GM23248 (cell line): ENCODE measurements around the gene ARSA. TPM values are rescaled to one million over a fixed set of nuclear protein-coding genes. Genes with fewer than 3 reads are reported as not detected.

Experiments used
- DNase-seq: peaks from one replicate; pipeline ENCODE4 v3.0.0-alpha.2; 2015
- H2AFZ ChIP-seq: fragments of 200-600 bp; sonication (generic); 2 replicates; pipeline ENCODE4 v1.6.1; 2016; ENCODE audit warnings: antibody characterized with exemption
- H3F3A ChIP-seq: fragments of 200-600 bp; sonication (generic); 2 replicates; pipeline ENCODE4 v1.6.1; 2016; ENCODE audit warnings: mild to moderate bottlenecking, antibody characterized with exemption, mixed run types; ENCODE audit not compliant: insufficient read depth
- H3K27ac ChIP-seq: fragments of 200-600 bp; sonication (generic); 2 replicates; pipeline ENCODE4 v1.5.1; 2016; ENCODE audit warnings: mild to moderate bottlenecking
- H3K27me3 ChIP-seq: fragments of 200-600 bp; sonication (generic); replicated peaks from 2 replicates; pipeline ENCODE4 v1.6.1; 2016; ENCODE audit warnings: mild to moderate bottlenecking; ENCODE audit not compliant: insufficient read depth
- H3K36me3 ChIP-seq: fragments of 200-600 bp; sonication (generic); 2 replicates; pipeline ENCODE4 v1.6.1; 2016; ENCODE audit warnings: low read depth, mild to moderate bottlenecking
- H3K4me1 ChIP-seq: fragments of 200-600 bp; sonication (generic); 2 replicates; pipeline ENCODE4 v1.6.1; 2016; ENCODE audit warnings: mild to moderate bottlenecking; ENCODE audit not compliant: insufficient read depth
- H3K4me2 ChIP-seq: fragments of 200-600 bp; sonication (generic); one replicate; pipeline ENCODE4 v1.6.1; 2016; ENCODE audit warnings: mild to moderate bottlenecking; ENCODE audit not compliant: unreplicated experiment
- H3K4me3 ChIP-seq: fragments of 200-600 bp; sonication (generic); 2 replicates; pipeline ENCODE4 v1.5.1; 2016; ENCODE audit warnings: mild to moderate bottlenecking
- H3K79me2 ChIP-seq: fragments of 200-600 bp; sonication (generic); 2 replicates; pipeline ENCODE4 v1.6.1; 2016; ENCODE audit warnings: mild to moderate bottlenecking; ENCODE audit not compliant: insufficient read depth
- H3K9ac ChIP-seq: fragments of 200-600 bp; sonication (generic); 2 replicates; pipeline ENCODE4 v1.6.1; 2016; ENCODE audit warnings: mild to moderate bottlenecking
- H3K9me2 ChIP-seq: fragments of 200-600 bp; sonication (generic); 2 replicates; pipeline ENCODE4 v1.6.1; 2016; ENCODE audit warnings: mixed run types, mild to moderate bottlenecking, moderate library complexity; ENCODE audit not compliant: insufficient read depth
- H3K9me3 ChIP-seq: fragments of 200-600 bp; sonication (generic); one replicate; pipeline ENCODE4 v1.6.1; 2017; ENCODE audit warnings: low read depth
- H4K20me1 ChIP-seq: fragments of 200-600 bp; sonication (generic); 2 replicates; pipeline ENCODE4 v1.6.0; 2016; ENCODE audit not compliant: insufficient read depth
- EZH2 ChIP-seq: fragments of 200-600 bp; sonication (generic); IDR thresholded peaks from 2 replicates; pipeline ENCODE4 v1.6.1; 2018; ENCODE audit warnings: antibody characterized with exemption, mild to moderate bottlenecking; ENCODE audit not compliant: insufficient read depth, poor library complexity, severe bottlenecking
- EZH2phosphoT487 ChIP-seq: fragments of 200-600 bp; sonication (generic); IDR thresholded peaks from 2 replicates; pipeline ENCODE4 v1.6.1; 2018; ENCODE audit warnings: antibody characterized with exemption, moderate library complexity, mild to moderate bottlenecking, low read depth; ENCODE audit not compliant: insufficient read depth
- WGBS, 2 experiments: methylation state at CpG; one replicate each; pipeline ENCODE4 v1.1.6; 2015 to 2017; ENCODE audit warnings: low lambda C conversion rate in 2 of 2, low coverage in 1 of 2; ENCODE audit errors: missing lambda C conversion rate in 2 of 2; 5-methylcytosine and 5-hydroxymethylcytosine counted together
- in situ Hi-C: fragments of 300-500 bp; cut with MboI; formaldehyde crosslinking; loops from 2 replicates; pipeline ENCODE4 v1.15.0; 2020
- polyA plus RNA-seq: library from polyadenylated mRNA; unstranded; fragments of >200 nt; fragmentation: Nextera tagmentation; extraction: Ambion mirVana; gene quantifications from 2 replicates; pipeline ENCODE4 v1.2.1, GENCODE V29; 2016
- total RNA-seq: library from RNA; depleted of rRNA; stranded (reverse); fragments of >200 nt; shearing (Covaris generic); gene quantifications from 2 replicates; pipeline ENCODE4 v1.2.3, GENCODE V29; 2014

ARSA gene
- total and polyA plus RNA-seq, 2 experiments from 2014 or later, result 31.7 to 59.6 TPM

GRCh38 chr22:50674606-50675552 lies 46.9 kb upstream of the ARSA start:
- Histone ChIP-seq H3K79me2 (no peaks in the 10 kb centered on the region), H3K27me3 (peaks cover 12% of the 10 kb centered on the region), H4K20me1 (no peaks in the 10 kb centered on the region), H3K36me3 (no peaks in the 10 kb centered on the region), H3K4me2 (no peak overlapping the region), H3K4me1 (no peaks in the 10 kb centered on the region), H3K27ac (no peak overlapping the region), H3K4me3 (peak overlapping the region; percentile 43; the same call in 1 of the 2 replicates), H3K9me3 (no peaks in the 10 kb centered on the region), H3F3A (no peaks in the 10 kb centered on the region), H3K9ac (no peak overlapping the region), H2AFZ (no peak overlapping the region), H3K9me2 (no peaks in the 10 kb centered on the region)
- in situ Hi-C loops, result no loop called here
- no peak for TF ChIP-seq EZH2
- TF ChIP-seq EZH2phosphoT487, result no peak
- 8 to 14% methylated on average over 43 to 55 of the region's 105 CpGs for WGBS, 2 experiments
- DNase-seq, result peak; percentile 44

- H3K79me2 ChIP-seq, result no peaks in the 10 kb centered on the region
- no peaks in the 10 kb centered on the region for H4K20me1 ChIP-seq
- no peaks in the 10 kb centered on the region for H3K36me3 ChIP-seq
- H3K4me1 ChIP-seq, result no peaks in the 10 kb centered on the region
- H3K27me3 ChIP-seq, result peaks cover 12% of the 10 kb centered on the region
- H3K9me3 ChIP-seq, result no peaks in the 10 kb centered on the region
- no peak overlapping the region for H2AFZ ChIP-seq
- H3K4me2 ChIP-seq, result no peak overlapping the region
- in situ Hi-C loops, result no loop called here
- no peak overlapping the region for H3K9ac ChIP-seq
- no peaks in the 10 kb centered on the region for H3K9me2 ChIP-seq
- WGBS, 2 experiments, result 2% methylated on average over 43 of the region's 43 CpGs; no CpG with 5 or more reads in 1 of the 2 experiments
- no peak for TF ChIP-seq EZH2phosphoT487
- TF ChIP-seq EZH2, result no peak
- H3K4me3 ChIP-seq, result no peak overlapping the region
- no peak overlapping the region for H3K27ac ChIP-seq
- no peaks in the 10 kb centered on the region for H3F3A ChIP-seq
- DNase-seq, result no peak
These were observed 46.2 kb upstream of the ARSA start for GRCh38 chr22:50674130-50674500.

DNA sequence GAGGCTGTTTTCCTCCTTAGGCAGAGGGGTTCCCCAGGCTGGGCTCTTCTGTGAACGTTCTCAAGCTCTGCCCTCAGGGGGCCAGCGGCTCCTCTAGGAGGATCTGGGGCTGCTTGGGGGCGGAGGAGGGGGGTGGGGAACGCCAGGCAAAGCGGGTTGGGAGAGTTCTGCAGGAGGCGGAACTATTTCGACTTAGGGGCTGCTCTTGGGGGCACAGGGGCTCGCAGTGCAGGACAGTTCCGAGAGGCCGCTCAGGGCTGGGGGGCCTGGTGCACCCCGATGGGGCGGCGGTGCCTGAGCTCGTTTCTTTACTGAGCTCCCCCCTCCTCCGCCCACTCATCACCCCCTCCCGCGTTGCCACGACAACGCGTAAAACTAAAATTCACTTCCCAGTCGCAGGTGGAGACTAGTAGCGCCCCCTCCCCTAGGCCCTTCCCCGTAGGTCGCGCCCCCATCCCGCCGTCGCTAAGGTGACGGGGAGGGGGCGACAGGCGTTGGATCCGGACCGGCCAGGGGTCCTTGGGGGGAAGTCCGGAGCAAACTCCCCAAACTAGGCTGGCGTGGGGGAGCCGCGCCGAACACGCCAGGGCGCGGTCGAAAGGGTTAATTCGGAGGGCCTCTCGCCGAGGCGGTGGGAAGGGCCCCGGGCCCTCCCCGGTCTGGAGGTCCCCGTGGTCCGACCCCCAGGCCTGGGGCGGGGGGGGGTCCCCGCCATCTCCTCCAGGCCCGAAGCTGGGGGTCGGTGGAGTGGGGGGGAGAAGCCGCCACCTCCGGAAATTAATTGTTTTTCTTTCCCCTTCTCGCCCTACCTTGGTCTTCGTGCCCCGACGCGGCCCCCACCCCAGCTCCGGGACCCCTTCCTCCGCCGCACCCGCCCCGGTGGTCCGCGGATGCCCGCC lies 45.5 kb upstream of the ARSA start:
- no peak overlapping the region for H3K27ac ChIP-seq
- no peaks in the 10 kb centered on the region for H3K9me3 ChIP-seq
- H3K4me2 ChIP-seq, result no peak overlapping the region
- no peaks in the 10 kb centered on the region for H3F3A ChIP-seq
- 6% methylated on average over 43 to 66 of the region's 69 CpGs for WGBS, 2 experiments
- no peak overlapping the region for H2AFZ ChIP-seq
- no peaks in the 10 kb centered on the region for H3K9me2 ChIP-seq
- in situ Hi-C loops, result no loop called here
- H4K20me1 ChIP-seq, result no peaks in the 10 kb centered on the region
- peaks cover 14% of the 10 kb centered on the region for H3K27me3 ChIP-seq
- TF ChIP-seq EZH2, result peak; percentile 61
- TF ChIP-seq EZH2phosphoT487, result no peak
- H3K4me1 ChIP-seq, result no peaks in the 10 kb centered on the region
- no peak overlapping the region for H3K9ac ChIP-seq
- DNase-seq, result no peak
- H3K4me3 ChIP-seq, result no peak overlapping the region
- no peaks in the 10 kb centered on the region for H3K36me3 ChIP-seq
- no peaks in the 10 kb centered on the region for H3K79me2 ChIP-seq

GRCh38 chr22:50672471-50673230 lies 44.7 kb upstream of the ARSA start, which contains the start of gene SHANK3:
Gene SHANK3, plus strand, starts transcription at chr22:50672823.
- no peaks in the 10 kb centered on the region for H3K4me1 ChIP-seq
- no peaks in the 10 kb centered on the region for H3K9me3 ChIP-seq
- no peaks in the 10 kb centered on the region for H3F3A ChIP-seq
- no peak within 1 kb of the TSS for H2AFZ ChIP-seq
- no peaks in the 10 kb centered on the region for H4K20me1 ChIP-seq
- H3K79me2 ChIP-seq, result no peaks in the 10 kb centered on the region
- H3K27ac ChIP-seq, result no peak within 1 kb of the TSS
- peaks cover 20% of the 10 kb centered on the region for H3K27me3 ChIP-seq
- no peak within 1 kb of the TSS for H3K4me3 ChIP-seq
- TF ChIP-seq EZH2, result no peak
- TF ChIP-seq EZH2phosphoT487, result no peak
- in situ Hi-C loops, result no loop called here
- DNase-seq, result no peak
- no peak within 1 kb of the TSS for H3K9ac ChIP-seq
- no peak within 1 kb of the TSS for H3K4me2 ChIP-seq
- 49 to 54% methylated on average over 10 to 23 of the region's 23 CpGs for WGBS, 2 experiments
- no peaks in the 10 kb centered on the region for H3K36me3 ChIP-seq
- H3K9me2 ChIP-seq, result no peaks in the 10 kb centered on the region
